HEK293 (cell line): ENCODE measurements around the gene KCNQ2.
A peak's percentile ranks its signal among the peaks of the same experiment; 100 is the strongest.

Source experiments
- CTCF ChIA-PET: fragments of 350-600 bp; formaldehyde crosslinking; extraction: SDS; loops from one replicate; lab custom pipeline; 2021; ENCODE audit warnings: antibody characterized with exemption; lab: Yijun Ruan, JAX
- POLR2A ChIA-PET: fragments of 300-600 bp; formaldehyde crosslinking; extraction: SDS; loops from one replicate; lab custom pipeline; 2020; ENCODE audit warnings: antibody characterized with exemption, inconsistent platforms; lab: Yijun Ruan, JAX
- H3K27ac ChIP-seq: fragments of 200-500 bp; sonication (Bioruptor generic); 2 replicates; pipeline ENCODE4 v1.5.1; 2014; ENCODE audit warnings: low read depth, low read length, control low read depth, inconsistent platforms; ENCODE audit errors: extremely low read depth
- H3K36me3 ChIP-seq, 2 experiments: fragments of 200-500 bp in 1 of 2; sonication (Bioruptor generic) in 1 of 2; 1 replicate in 1 of 2; 2 replicates in 1 of 2; pipeline ENCODE4 v1.5.1; 2014 to 2017; ENCODE audit warnings: inconsistent platforms in 2 of 2, low read length in 2 of 2; ENCODE audit not compliant: control insufficient read depth in 2 of 2, insufficient read depth in 1 of 2
- H3K4me1 ChIP-seq: fragments of 200-500 bp; sonication (Bioruptor generic); 2 replicates; pipeline ENCODE4 v1.5.1; 2014; ENCODE audit warnings: mild to moderate bottlenecking, low read length, inconsistent platforms; ENCODE audit not compliant: control insufficient read depth, insufficient read depth
- H3K4me3 ChIP-seq: 2 replicates; pipeline ENCODE4 v1.5.1; 2011; ENCODE audit warnings: low read depth, mild to moderate bottlenecking, control low read depth, low read length, moderate library complexity
- H3K9me3 ChIP-seq: fragments of 200-500 bp; sonication (Bioruptor generic); 2 replicates; pipeline ENCODE4 v1.5.1; 2014; ENCODE audit warnings: low read depth, low read length, inconsistent platforms; ENCODE audit not compliant: control insufficient read depth, insufficient read depth
- BCL11A ChIP-seq: fragments of 450-650 bp; formaldehyde crosslinking; IDR thresholded peaks from 2 replicates; pipeline ENCODE4 v1.5.1; 2016; ENCODE audit warnings: low read depth, missing biosample characterization, missing genetic modification characterization
- GFI1B ChIP-seq: fragments of 450-650 bp; formaldehyde crosslinking; IDR thresholded peaks from 2 replicates; pipeline ENCODE4 v1.5.1; 2016; ENCODE audit warnings: missing biosample characterization, missing genetic modification characterization
- GLIS2 ChIP-seq: fragments of 450-650 bp; formaldehyde crosslinking; IDR thresholded peaks from 2 replicates; pipeline ENCODE4 v1.5.1; 2016; ENCODE audit warnings: missing biosample characterization, missing genetic modification characterization
- YY2 ChIP-seq: fragments of 450-650 bp; formaldehyde crosslinking; IDR thresholded peaks from 2 replicates; pipeline ENCODE4 v1.5.1; 2016; ENCODE audit warnings: missing biosample characterization, missing genetic modification characterization
- ZBTB17 ChIP-seq: fragments of 450-650 bp; formaldehyde crosslinking; IDR thresholded peaks from 2 replicates; pipeline ENCODE4 v1.5.1; 2016; ENCODE audit warnings: missing biosample characterization, missing genetic modification characterization
- ZBTB48 ChIP-seq: fragments of 450-650 bp; formaldehyde crosslinking; IDR thresholded peaks from 2 replicates; pipeline ENCODE4 v1.5.1; 2016; ENCODE audit warnings: missing biosample characterization, missing genetic modification characterization
- ZFP3 ChIP-seq: fragments of 450-650 bp; formaldehyde crosslinking; IDR thresholded peaks from 2 replicates; pipeline ENCODE4 v1.5.1; 2016; ENCODE audit warnings: low read depth, missing biosample characterization, missing genetic modification characterization
- ZIC2 ChIP-seq: fragments of 450-650 bp; formaldehyde crosslinking; IDR thresholded peaks from 2 replicates; pipeline ENCODE4 v1.5.1; 2016; ENCODE audit warnings: missing biosample characterization, missing genetic modification characterization
- ZNF169 ChIP-seq: fragments of 450-650 bp; formaldehyde crosslinking; IDR thresholded peaks from 2 replicates; pipeline ENCODE4 v1.5.1; 2016; ENCODE audit warnings: missing biosample characterization, missing genetic modification characterization
- ZNF223 ChIP-seq: fragments of 450-650 bp; formaldehyde crosslinking; IDR thresholded peaks from 2 replicates; pipeline ENCODE4 v1.5.1; 2016; ENCODE audit warnings: missing biosample characterization, missing genetic modification characterization
- ZNF23 ChIP-seq: fragments of 450-650 bp; formaldehyde crosslinking; IDR thresholded peaks from 2 replicates; pipeline ENCODE4 v1.5.1; 2016; ENCODE audit warnings: missing biosample characterization, missing genetic modification characterization, borderline replicate concordance
- ZNF248 ChIP-seq: fragments of 450-650 bp; formaldehyde crosslinking; IDR thresholded peaks from 2 replicates; pipeline ENCODE4 v1.5.1; 2017; ENCODE audit warnings: missing biosample characterization, missing genetic modification characterization
- ZNF433 ChIP-seq: fragments of 450-650 bp; formaldehyde crosslinking; IDR thresholded peaks from 2 replicates; pipeline ENCODE4 v1.5.1; 2016; ENCODE audit warnings: missing biosample characterization, missing genetic modification characterization, low read depth
- ZNF501 ChIP-seq: fragments of 450-650 bp; formaldehyde crosslinking; IDR thresholded peaks from 2 replicates; pipeline ENCODE4 v1.5.1; 2016; ENCODE audit warnings: missing biosample characterization, missing genetic modification characterization
- ZNF600 ChIP-seq: fragments of 450-650 bp; formaldehyde crosslinking; IDR thresholded peaks from 2 replicates; pipeline ENCODE4 v1.5.1; 2016; ENCODE audit warnings: missing biosample characterization, missing genetic modification characterization
- ZNF623 ChIP-seq: fragments of 450-650 bp; formaldehyde crosslinking; IDR thresholded peaks from 2 replicates; pipeline ENCODE4 v1.5.1; 2016; ENCODE audit warnings: missing biosample characterization, missing genetic modification characterization
- ZNF664 ChIP-seq: fragments of 450-650 bp; formaldehyde crosslinking; IDR thresholded peaks from 2 replicates; pipeline ENCODE4 v1.5.1; 2016; ENCODE audit warnings: missing biosample characterization, missing genetic modification characterization
- ZNF837 ChIP-seq: fragments of 450-650 bp; formaldehyde crosslinking; IDR thresholded peaks from 2 replicates; pipeline ENCODE4 v1.5.1; 2016; ENCODE audit warnings: missing biosample characterization, missing genetic modification characterization
- TF ChIP-seq, protein P1 (sequence below): sonication (generic); formaldehyde crosslinking; IDR thresholded peaks from 2 replicates; pipeline ENCODE4 v1.8.1; 2022; ENCODE audit warnings: mild to moderate bottlenecking, moderate library complexity, missing genetic modification reagents
- TF ChIP-seq, protein P2 (sequence below): fragments of 450-650 bp; formaldehyde crosslinking; IDR thresholded peaks from 2 replicates; pipeline ENCODE4 v1.5.1; 2016; ENCODE audit warnings: missing biosample characterization, missing genetic modification characterization
- TF ChIP-seq, protein P3 (sequence below): fragments of 450-650 bp; formaldehyde crosslinking; IDR thresholded peaks from 2 replicates; pipeline ENCODE4 v1.5.1; 2016; ENCODE audit warnings: missing biosample characterization, missing genetic modification characterization

The KCNQ2 gene

DNA sequence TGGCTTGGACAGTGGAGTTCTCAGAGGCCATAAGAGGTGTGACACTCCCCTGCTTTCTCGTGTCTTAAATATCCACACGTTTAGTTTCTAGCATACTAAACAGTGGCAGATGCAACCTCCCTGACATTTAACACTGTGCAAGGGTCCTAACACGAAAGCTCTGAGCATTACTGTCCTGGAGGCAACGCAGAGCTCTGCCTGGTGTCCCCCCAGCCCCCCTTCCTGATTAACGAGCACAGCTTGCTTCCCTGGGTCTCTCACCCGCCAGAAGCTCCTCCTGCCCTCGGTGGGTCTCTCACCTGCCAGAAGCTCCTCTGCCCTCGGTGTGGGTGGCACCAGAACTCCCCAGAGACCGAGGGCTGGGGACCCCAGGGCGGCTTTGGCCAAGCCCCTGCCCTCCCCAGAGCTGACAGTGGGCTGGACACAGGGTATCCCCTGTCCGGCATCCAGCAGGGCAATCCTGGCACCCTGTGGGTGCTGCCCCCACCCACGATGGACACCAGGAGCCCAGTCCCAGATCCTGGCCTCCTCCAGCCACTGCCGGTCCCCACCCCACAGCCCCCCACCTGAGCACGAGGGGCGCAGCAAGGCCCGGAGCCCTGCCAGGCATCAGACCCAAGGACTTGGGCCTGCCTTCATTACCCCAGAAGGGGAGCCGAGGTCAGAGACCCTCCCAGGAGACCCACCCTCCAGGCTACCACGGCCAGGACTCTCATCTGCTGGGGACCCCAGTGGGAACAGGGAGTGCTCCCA, 12.4 kb upstream of the KCNQ2 start:
- ChIA-PET CTCF (interaction anchor here (0.5 to 1.2 kb wide), 3 partner anchors 11 to 176 kb away, joined by 3 to 4 read pairs (median 4); no protein-coding TSS in a partner anchor), POLR2A (interaction anchor here (1.0 kb wide), 1 partner anchor 36 kb away, joined by 5 read pairs; the partner anchor contains the start of gene PPDPF)
- H3K27ac ChIP-seq = no peak overlapping the region
- H3K36me3 ChIP-seq = peaks cover 0 to 15% of the 10 kb centered on the region in 2 experiments; a peak in 1 of 3 replicates
- no peaks in the 10 kb centered on the region for H3K9me3 ChIP-seq
- H3K4me3 ChIP-seq = no peak overlapping the region
- peaks cover 6% of the 10 kb centered on the region for H3K4me1 ChIP-seq
- TF ChIP-seq, protein P1, sequence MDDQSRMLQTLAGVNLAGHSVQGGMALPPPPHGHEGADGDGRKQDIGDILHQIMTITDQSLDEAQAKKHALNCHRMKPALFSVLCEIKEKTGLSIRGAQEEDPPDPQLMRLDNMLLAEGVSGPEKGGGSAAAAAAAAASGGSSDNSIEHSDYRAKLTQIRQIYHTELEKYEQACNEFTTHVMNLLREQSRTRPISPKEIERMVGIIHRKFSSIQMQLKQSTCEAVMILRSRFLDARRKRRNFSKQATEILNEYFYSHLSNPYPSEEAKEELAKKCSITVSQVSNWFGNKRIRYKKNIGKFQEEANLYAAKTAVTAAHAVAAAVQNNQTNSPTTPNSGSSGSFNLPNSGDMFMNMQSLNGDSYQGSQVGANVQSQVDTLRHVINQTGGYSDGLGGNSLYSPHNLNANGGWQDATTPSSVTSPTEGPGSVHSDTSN (CRISPR knock-in tag) = no peak
- peak; percentile 64 for TF ChIP-seq GLIS2 (tag by site-specific recombination)
- TF ChIP-seq, protein P2, sequence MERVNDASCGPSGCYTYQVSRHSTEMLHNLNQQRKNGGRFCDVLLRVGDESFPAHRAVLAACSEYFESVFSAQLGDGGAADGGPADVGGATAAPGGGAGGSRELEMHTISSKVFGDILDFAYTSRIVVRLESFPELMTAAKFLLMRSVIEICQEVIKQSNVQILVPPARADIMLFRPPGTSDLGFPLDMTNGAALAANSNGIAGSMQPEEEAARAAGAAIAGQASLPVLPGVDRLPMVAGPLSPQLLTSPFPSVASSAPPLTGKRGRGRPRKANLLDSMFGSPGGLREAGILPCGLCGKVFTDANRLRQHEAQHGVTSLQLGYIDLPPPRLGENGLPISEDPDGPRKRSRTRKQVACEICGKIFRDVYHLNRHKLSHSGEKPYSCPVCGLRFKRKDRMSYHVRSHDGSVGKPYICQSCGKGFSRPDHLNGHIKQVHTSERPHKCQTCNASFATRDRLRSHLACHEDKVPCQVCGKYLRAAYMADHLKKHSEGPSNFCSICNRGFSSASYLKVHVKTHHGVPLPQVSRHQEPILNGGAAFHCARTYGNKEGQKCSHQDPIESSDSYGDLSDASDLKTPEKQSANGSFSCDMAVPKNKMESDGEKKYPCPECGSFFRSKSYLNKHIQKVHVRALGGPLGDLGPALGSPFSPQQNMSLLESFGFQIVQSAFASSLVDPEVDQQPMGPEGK (tag by site-specific recombination) = peak; percentile 67; the same call in 1 of the 2 replicates
- peak; percentile 30; the same call in 1 of the 2 replicates for TF ChIP-seq BCL11A

DNA sequence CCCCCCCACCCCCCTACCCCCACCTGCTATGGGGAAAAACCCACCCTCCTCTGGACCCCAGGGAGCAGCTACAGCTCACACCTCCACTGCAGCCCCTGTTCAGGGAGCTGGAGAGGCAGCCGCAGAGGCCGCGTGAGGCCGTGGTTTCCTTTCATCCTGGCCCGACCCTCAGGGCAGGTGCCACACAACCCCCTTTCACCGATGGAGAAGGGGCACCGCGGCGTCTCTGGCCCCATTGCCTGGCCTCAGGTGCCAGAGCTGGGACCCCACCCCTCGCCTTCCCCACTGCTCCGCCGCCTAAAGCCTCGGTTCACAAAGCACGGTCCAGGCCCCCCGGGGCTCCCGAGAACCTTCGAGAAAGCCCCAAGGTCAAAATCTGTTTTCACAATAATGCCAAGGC, 11.8 kb upstream of the KCNQ2 start:
- TF ChIP-seq ZNF248 (tag by site-specific recombination) = no peak
- TF ChIP-seq, all 188 proteins: peak for 0
- Histone ChIP-seq H3K9me3 (no peaks in the 10 kb centered on the region), H3K4me3 (no peak overlapping the region), H3K4me1 (peaks cover 6% of the 10 kb centered on the region), H3K36me3 (peaks cover 0 to 13% of the 10 kb centered on the region in 2 experiments; a peak in 1 of 3 replicates), H3K27ac (no peak overlapping the region)
- POLR2A ChIA-PET = interaction anchor here (1.0 kb wide), 1 partner anchor 36 kb away, joined by 5 read pairs; the partner anchor contains the start of gene PPDPF
- CTCF ChIA-PET = interaction anchor here (0.5 to 1.2 kb wide), 3 partner anchors 12 to 175 kb away, joined by 3 to 4 read pairs (median 4); no protein-coding TSS in a partner anchor

DNA sequence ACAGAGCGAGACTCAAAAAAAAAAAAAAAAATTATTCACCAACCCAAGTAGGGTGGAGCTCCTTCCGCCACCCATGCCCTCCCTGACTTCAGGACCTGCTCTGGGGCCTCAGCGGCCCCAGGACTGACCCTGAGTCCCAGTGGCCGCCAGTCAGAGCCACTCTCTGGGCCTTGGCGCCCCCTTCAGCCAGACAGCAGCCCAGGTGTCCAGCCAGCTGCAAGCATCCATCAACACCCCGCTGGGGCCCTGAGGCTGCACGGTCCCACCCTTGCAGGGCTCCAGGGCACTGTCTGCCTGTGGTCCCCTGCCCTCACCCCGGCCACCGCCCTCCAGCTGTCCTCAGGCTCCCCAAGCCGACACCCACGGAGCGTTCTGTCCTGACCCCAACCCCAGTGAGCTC, 11.4 kb upstream of the KCNQ2 start:
- CTCF ChIA-PET = interaction anchor here (0.5 to 1.2 kb wide), 4 partner anchors 12 to 175 kb away, joined by 3 to 4 read pairs (median 4); no protein-coding TSS in a partner anchor
- Histone ChIP-seq H3K27ac (no peak overlapping the region), H3K9me3 (no peaks in the 10 kb centered on the region), H3K4me1 (peaks cover 6% of the 10 kb centered on the region), H3K4me3 (no peak overlapping the region), H3K36me3 (peaks cover 0 to 9% of the 10 kb centered on the region in 2 experiments; a peak in 1 of 3 replicates)
- POLR2A ChIA-PET = interaction anchor here (1.0 kb wide), 1 partner anchor 37 kb away, joined by 5 read pairs; the partner anchor contains the start of gene PPDPF
- TF ChIP-seq ZNF623 (tag by site-specific recombination) = peak; percentile 41; the same call in 1 of the 2 replicates
- no peak for TF ChIP-seq ZNF23
- TF ChIP-seq ZIC2 (tag by site-specific recombination) = peak; percentile 50
- TF ChIP-seq ZFP3 = no peak
- no peak for TF ChIP-seq ZNF664 (tag by site-specific recombination)

DNA sequence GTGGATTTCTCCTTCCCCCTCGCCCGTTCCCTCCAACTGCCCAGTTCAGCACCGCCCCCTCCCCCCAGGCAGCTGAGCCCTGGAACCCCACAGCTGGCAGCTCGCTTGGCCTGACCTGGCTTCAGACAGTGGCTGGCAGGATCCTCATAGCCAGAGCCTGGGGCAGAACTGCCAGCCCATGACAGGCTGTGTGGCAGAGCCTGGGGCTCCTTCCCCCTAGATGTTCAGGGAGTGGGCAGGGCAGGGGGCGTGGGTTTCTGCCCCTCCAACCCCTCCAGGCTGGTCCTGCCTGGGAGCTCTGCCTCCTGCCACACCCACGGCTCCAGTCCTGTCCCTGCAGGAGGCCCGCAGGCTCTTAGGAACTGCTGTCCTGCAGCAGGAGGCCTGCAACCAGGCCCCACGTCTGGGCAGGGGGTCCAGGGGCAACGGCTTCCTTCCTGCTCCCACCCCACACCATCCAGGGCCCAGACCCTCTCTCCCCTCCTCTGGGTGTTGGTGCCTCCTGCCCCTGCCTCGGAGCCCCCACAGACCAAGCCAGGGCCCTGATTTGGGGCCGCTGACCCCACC, 9.6 kb upstream of the KCNQ2 start:
- no peaks in the 10 kb centered on the region for H3K36me3 ChIP-seq
- no peak overlapping the region for H3K4me3 ChIP-seq
- peaks cover 6% of the 10 kb centered on the region for H3K4me1 ChIP-seq
- no peak overlapping the region for H3K27ac ChIP-seq
- POLR2A ChIA-PET = no interaction called here
- H3K9me3 ChIP-seq = no peaks in the 10 kb centered on the region
- CTCF ChIA-PET = interaction anchor here (1.6 kb wide), 1 partner anchor 173 kb away, joined by 3 read pairs; no protein-coding TSS in a partner anchor
- TF ChIP-seq ZNF433 (no peak), GFI1B (no peak), ZNF837 (no peak), ZNF223 (tag by site-specific recombination) (no peak), ZNF600 (tag by site-specific recombination) (peak; percentile 47; the same call in 1 of the 2 replicates), YY2 (no peak), ZBTB17 (peak; percentile 37; the same call in 1 of the 2 replicates), ZNF169 (tag by site-specific recombination) (no peak), ZNF501 (tag by site-specific recombination) (no peak), ZBTB48 (0 out of 2 replicates have a peak, but pooled peaks have one; percentile 19)
- TF ChIP-seq, protein P3, sequence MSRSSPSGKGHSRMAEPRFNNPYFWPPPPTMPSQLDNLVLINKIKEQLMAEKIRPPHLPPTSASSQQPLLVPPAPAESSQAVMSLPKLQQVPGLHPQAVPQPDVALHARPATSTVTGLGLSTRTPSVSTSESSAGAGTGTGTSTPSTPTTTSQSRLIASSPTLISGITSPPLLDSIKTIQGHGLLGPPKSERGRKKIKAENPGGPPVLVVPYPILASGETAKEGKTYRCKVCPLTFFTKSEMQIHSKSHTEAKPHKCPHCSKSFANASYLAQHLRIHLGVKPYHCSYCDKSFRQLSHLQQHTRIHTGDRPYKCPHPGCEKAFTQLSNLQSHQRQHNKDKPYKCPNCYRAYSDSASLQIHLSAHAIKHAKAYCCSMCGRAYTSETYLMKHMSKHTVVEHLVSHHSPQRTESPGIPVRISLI (tag by site-specific recombination) = no peak
